SK-N-SH (cell line): ENCODE measurements around the gene AP4E1. TPM values are rescaled to one million over a fixed set of nuclear protein-coding genes. Genes with fewer than 3 reads are reported as not detected.

Experiments
- CTCF ChIA-PET: fragments of 300-600, 350-600 bp; formaldehyde crosslinking; extraction: SDS; loops from one replicate; lab custom pipeline; 2021; lab: Yijun Ruan, JAX
- POLR2A ChIA-PET: fragments of 350-600 bp; sonication (Branson Sonifier 250); formaldehyde crosslinking; extraction: SDS; loops from one replicate; lab custom pipeline; 2020; ENCODE audit warnings: antibody characterized with exemption, inconsistent platforms; lab: Yijun Ruan, JAX
- DNase-seq: peaks from one replicate; pipeline ENCODE4 v3.0.0; 2012
- H2AFZ ChIP-seq: fragments of 200-600 bp; sonication (generic); 2 replicates; pipeline ENCODE4 v1.8.1; 2016; ENCODE audit warnings: antibody characterized with exemption, mild to moderate bottlenecking, low read depth
- H3F3A ChIP-seq: fragments of 200-600 bp; sonication (generic); replicated peaks from 2 replicates; pipeline ENCODE3; 2016; ENCODE audit warnings: antibody characterized with exemption, mild to moderate bottlenecking; ENCODE audit not compliant: insufficient read depth
- H3K27ac ChIP-seq, 2 experiments: fragments of 200-500 bp in 1 of 2; fragments of 200-600 bp in 1 of 2; sonication (Bioruptor generic) in 1 of 2; sonication (generic), shearing (Covaris generic) in 1 of 2; 2 replicates each; pipeline versions ENCODE4 v1.5.1 to v1.6.1; 2014 to 2016; ENCODE audit warnings: low read depth in 2 of 2, inconsistent platforms in 1 of 2, low read length in 1 of 2, mild to moderate bottlenecking in 1 of 2, mixed read lengths in 1 of 2
- H3K27me3 ChIP-seq: fragments of 200-600 bp; sonication (generic), shearing (Covaris generic); 2 replicates; pipeline ENCODE4 v1.6.1; 2016; ENCODE audit warnings: mixed run types; ENCODE audit not compliant: insufficient read depth
- H3K36me3 ChIP-seq, 2 experiments: fragments of 200-500 bp in 1 of 2; fragments of 200-600 bp in 1 of 2; sonication (Bioruptor generic) in 1 of 2; sonication (generic) in 1 of 2; replicated peaks in 1 of 2; 2 replicates each; pipeline versions ENCODE3 to v1.5.1; 2014 to 2016; ENCODE audit warnings: low read length in 1 of 2, mild to moderate bottlenecking in 1 of 2; ENCODE audit not compliant: insufficient read depth in 2 of 2, control insufficient read depth in 1 of 2
- H3K4me1 ChIP-seq, 2 experiments: fragments of 200-500 bp in 1 of 2; fragments of 200-600 bp in 1 of 2; sonication (Bioruptor generic) in 1 of 2; sonication (generic), shearing (Covaris generic) in 1 of 2; 2 replicates each; pipeline versions ENCODE4 v1.5.1 to v1.6.1; 2014 to 2016; ENCODE audit warnings: low read depth in 1 of 2, low read length in 1 of 2, mixed run types in 1 of 2; ENCODE audit not compliant: insufficient read depth in 2 of 2, control insufficient read depth in 1 of 2
- H3K4me2 ChIP-seq: fragments of 200-600 bp; sonication (generic), shearing (Covaris generic); 2 replicates; pipeline ENCODE4 v1.6.1; 2017; ENCODE audit warnings: mixed run types
- H3K4me3 ChIP-seq, 2 experiments: fragments of 200-500 bp in 1 of 2; fragments of 200-600 bp in 1 of 2; sonication (Bioruptor generic) in 1 of 2; sonication (generic), shearing (Covaris generic) in 1 of 2; 2 replicates each; pipeline versions ENCODE4 v1.5.1 to v1.8.1; 2014 to 2016; ENCODE audit warnings: low read depth in 2 of 2, inconsistent platforms in 1 of 2, low read length in 1 of 2, mild to moderate bottlenecking in 1 of 2, mixed read lengths in 1 of 2, moderate library complexity in 1 of 2
- H3K79me2 ChIP-seq: fragments of 200-600 bp; sonication (generic); 2 replicates; pipeline ENCODE4 v1.8.1; 2017; ENCODE audit warnings: mild to moderate bottlenecking; ENCODE audit not compliant: insufficient read depth
- H3K9ac ChIP-seq: fragments of 200-600 bp; sonication (generic); 2 replicates; pipeline ENCODE4 v1.6.1; 2017; ENCODE audit warnings: mixed run types
- H3K9me2 ChIP-seq: fragments of 200-600 bp; sonication (generic); 2 replicates; pipeline ENCODE4 v1.6.1; 2017; ENCODE audit warnings: mixed run types
- H3K9me3 ChIP-seq: fragments of 200-600 bp; sonication (generic); 2 replicates; pipeline ENCODE4 v1.6.1; 2017; ENCODE audit warnings: mixed run types, mild to moderate bottlenecking, moderate library complexity
- H4K20me1 ChIP-seq: fragments of 200-600 bp; sonication (generic); 2 replicates; pipeline ENCODE4 v1.6.1; 2017; ENCODE audit warnings: mild to moderate bottlenecking, mixed run types; ENCODE audit not compliant: insufficient read depth
- CHD2 ChIP-seq: fragments of 150-350 bp; IDR thresholded peaks from 2 replicates; pipeline ENCODE4 v1.6.1; 2018; ENCODE audit warnings: low read length; ENCODE audit not compliant: partially characterized antibody
- EP300 ChIP-seq, 2 experiments: IDR thresholded peaks; 2 replicates each; pipeline versions ENCODE4 v1.4.0 to v1.6.1; 2012; ENCODE audit warnings: borderline replicate concordance in 1 of 2, low read depth in 1 of 2, low read length in 1 of 2
- EZH2phosphoT487 ChIP-seq: fragments of 200-600 bp; sonication (generic); IDR thresholded peaks from 2 replicates; pipeline ENCODE4 v1.6.1; 2017; ENCODE audit warnings: low read depth, mixed run types, mild to moderate bottlenecking, antibody characterized with exemption, moderate library complexity, borderline replicate concordance
- FOXJ3 ChIP-seq: sonication (generic); formaldehyde crosslinking; IDR thresholded peaks from 2 replicates; pipeline ENCODE4 v1.5.1; 2020; ENCODE audit warnings: mild to moderate bottlenecking, missing genetic modification reagents
- FOXM1 ChIP-seq: IDR thresholded peaks from 2 replicates; pipeline ENCODE4 v1.4.0; 2012; ENCODE audit warnings: low read depth, mild to moderate bottlenecking
- IRF3 ChIP-seq: fragments of 150-350 bp; IDR thresholded peaks from 2 replicates; pipeline ENCODE4 v1.6.1; 2016; ENCODE audit warnings: mild to moderate bottlenecking, low read depth, low read length
- JUND ChIP-seq: IDR thresholded peaks from 2 replicates; pipeline ENCODE4 v1.4.0; 2012
- MEF2A ChIP-seq: IDR thresholded peaks from 2 replicates; pipeline ENCODE4 v1.4.0; 2012; ENCODE audit warnings: low read depth, borderline replicate concordance
- MXI1 ChIP-seq: IDR thresholded peaks from 2 replicates; pipeline ENCODE4 v1.6.1; 2012; ENCODE audit warnings: mild to moderate bottlenecking, low read depth, low read length, improper control_type of control experiment
- NFIC ChIP-seq: IDR thresholded peaks from 2 replicates; pipeline ENCODE4 v1.4.0; 2012; ENCODE audit warnings: borderline replicate concordance
- RAD21 ChIP-seq: IDR thresholded peaks from 2 replicates; pipeline ENCODE4 v1.6.1; 2012; ENCODE audit warnings: mild to moderate bottlenecking, low read length
- RFX5 ChIP-seq: IDR thresholded peaks from 2 replicates; pipeline ENCODE4 v1.6.1; 2012; ENCODE audit warnings: mild to moderate bottlenecking, improper control_type of control experiment, low read length
- RXRA ChIP-seq: IDR thresholded peaks from 2 replicates; pipeline ENCODE4 v1.4.0; 2012; ENCODE audit warnings: low read depth, mild to moderate bottlenecking, borderline replicate concordance
- SMC3 ChIP-seq: IDR thresholded peaks from 2 replicates; pipeline ENCODE4 v1.6.1; 2012; ENCODE audit warnings: low read depth, low read length, improper control_type of control experiment
- TAF1 ChIP-seq: IDR thresholded peaks from 2 replicates; pipeline ENCODE4 v1.6.1; 2012; ENCODE audit warnings: low read depth, mild to moderate bottlenecking, low read length, moderate library complexity, borderline replicate concordance
- TCF12 ChIP-seq: IDR thresholded peaks from 2 replicates; pipeline ENCODE4 v1.4.0; 2012
- USF2 ChIP-seq: fragments of 150-350 bp; IDR thresholded peaks from 2 replicates; pipeline ENCODE4 v1.6.1; 2017; ENCODE audit warnings: antibody characterized with exemption, low read length, low read depth, borderline replicate concordance
- WGBS: methylation state at CpG from one replicate; pipeline ENCODE4 v1.1.6; 2017; ENCODE audit warnings: low lambda C conversion rate; 5-methylcytosine and 5-hydroxymethylcytosine counted together
- polyA plus RNA-seq, 3 experiments: library from polyadenylated mRNA; depleted of rRNA; stranded (reverse); fragments of >200 nt; gene quantifications; 2 replicates each; pipeline ENCODE4 v1.2.3, GENCODE V29; 2012

The AP4E1 gene
- polyA plus RNA-seq, 1 of the 3 experiments (the other 2 are of a cell fraction): 1.6 TPM

GRCh38 chr15:50862553-50862952, 45.9 kb upstream of the AP4E1 start:
- H3K9me2 ChIP-seq: no peaks in the 10 kb centered on the region
- H3K27ac ChIP-seq: no peak overlapping the region
- no peaks in the 10 kb centered on the region for H3K9me3 ChIP-seq
- H3K9ac ChIP-seq: no peak overlapping the region
- H3K4me1 ChIP-seq: 0 out of 4 replicates have a peak, but pooled peaks cover 0 to 7% of the 10 kb centered on the region in 2 experiments
- no peak overlapping the region for H3K4me3 ChIP-seq
- no peak overlapping the region for H2AFZ ChIP-seq
- ChIA-PET CTCF (interaction anchor here (0.6 to 3.5 kb wide), 3 partner anchors 13 to 637 kb away, joined by 4 to 29 read pairs (median 12); no protein-coding TSS in a partner anchor), POLR2A (no interaction called here)
- no peaks in the 10 kb centered on the region for H4K20me1 ChIP-seq
- DNase-seq: no peak
- H3K79me2 ChIP-seq: no peaks in the 10 kb centered on the region
- H3K36me3 ChIP-seq: no peaks in the 10 kb centered on the region
- H3K27me3 ChIP-seq: no peaks in the 10 kb centered on the region
- no peak overlapping the region for H3K4me2 ChIP-seq
- no peaks in the 10 kb centered on the region for H3F3A ChIP-seq
- TF ChIP-seq MXI1: no peak
- TF ChIP-seq EZH2phosphoT487: no peak
- no peak for TF ChIP-seq MEF2A
- TF ChIP-seq SMC3: no peak

- H3K27ac ChIP-seq: no peak overlapping the region
- no peaks in the 10 kb centered on the region for H3K27me3 ChIP-seq
- H3K4me3 ChIP-seq: no peak overlapping the region
- TF ChIP-seq RAD21 (no peak), FOXJ3 (CRISPR knock-in tag) (no peak), MEF2A (no peak), FOXM1 (no peak), JUND (no peak), CHD2 (no peak), RXRA (no peak), NFIC (no peak), EP300 (IDR thresholded peaks at IDR 0.05; ENCODE audit: borderline replicate concordance in 1 of 2, low read depth in 1 of 2, low read length in 1 of 2) (no peak), TAF1 (no peak), RFX5 (no peak), TCF12 (no peak), IRF3 (no peak), USF2 (no peak)
- no peaks in the 10 kb centered on the region for H3K4me1 ChIP-seq
- H3K9me3 ChIP-seq: no peaks in the 10 kb centered on the region
- DNase-seq: no peak
- POLR2A ChIA-PET: no interaction called here
- no peak overlapping the region for H3K9ac ChIP-seq
- H3K79me2 ChIP-seq: no peaks in the 10 kb centered on the region
- 67% methylated on average over 1 of the region's 1 CpG for whole genome bisulfite sequencing
- CTCF ChIA-PET: interaction anchor here (2.9 to 3.5 kb wide), 2 partner anchors 11 to 189 kb away, joined by 12 to 29 read pairs; no protein-coding TSS in a partner anchor
- H3K36me3 ChIP-seq: no peaks in the 10 kb centered on the region
- no peak overlapping the region for H2AFZ ChIP-seq
- no peak overlapping the region for H3K4me2 ChIP-seq
- no peaks in the 10 kb centered on the region for H3F3A ChIP-seq
- no peaks in the 10 kb centered on the region for H4K20me1 ChIP-seq
- H3K9me2 ChIP-seq: no peaks in the 10 kb centered on the region
These were observed 43.6 kb upstream of the AP4E1 start for GRCh38 chr15:50864873-50865272.
